GM12864 (cell line): ENCODE data around the gene BASP1.
"Not testable (repeated sequence)": the region's sequence is repeated elsewhere in the genome, so short reads cannot be mapped to it uniquely, and the experiment has no call there.

Source experiments
- DNase-seq: peaks from one replicate; pipeline ENCODE4 v3.0.0-alpha.2; 2011; ENCODE audit warnings: low read depth
- H3K4me3 ChIP-seq: 2 replicates; pipeline ENCODE4 v1.5.1; 2011; ENCODE audit warnings: mild to moderate bottlenecking, low read depth, low read length, control low read depth
- CTCF ChIP-seq: IDR thresholded peaks from 2 replicates; pipeline ENCODE4 v1.5.1; 2011; ENCODE audit warnings: low read depth, mild to moderate bottlenecking, moderate library complexity, low read length, control low read depth, inconsistent platforms; ENCODE audit errors: missing control alignments

Gene BASP1

DNA sequence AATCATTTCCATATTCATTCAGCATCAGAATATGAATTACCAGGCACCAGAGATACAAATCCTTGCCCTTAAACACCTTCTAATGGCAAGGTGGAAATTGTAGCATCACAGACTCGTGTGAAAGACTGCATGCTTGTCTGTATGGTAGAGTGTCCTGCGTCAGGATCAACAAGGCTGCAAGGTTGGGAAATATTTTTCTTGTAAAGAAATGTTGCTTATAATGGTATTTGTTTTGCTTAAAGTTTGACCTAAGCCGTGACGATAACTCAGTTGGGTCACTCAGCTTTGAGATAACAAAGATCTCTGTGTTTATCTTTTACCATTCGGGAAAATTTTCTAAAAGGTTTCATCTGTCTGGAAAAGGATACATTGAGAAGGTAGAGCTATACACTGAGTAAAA lies 87.6 kb downstream of the BASP1 start:
- no peak for TF ChIP-seq CTCF
- H3K4me3 ChIP-seq: no peak overlapping the region

GRCh38 chr5:17305964-17306725 lies 88.7 kb downstream of the BASP1 start:
- no peak overlapping the region for H3K4me3 ChIP-seq
- no peak for DNase-seq
- no peak for TF ChIP-seq CTCF

More for the DNA sequence above, 87.6 kb downstream of the BASP1 start:
- DNase-seq: no peak

GRCh38 chr5:17306726-17307091 lies 89.3 kb downstream of the BASP1 start:
- no peak for TF ChIP-seq CTCF
- DNase-seq: no peak
- no peak overlapping the region for H3K4me3 ChIP-seq

DNA sequence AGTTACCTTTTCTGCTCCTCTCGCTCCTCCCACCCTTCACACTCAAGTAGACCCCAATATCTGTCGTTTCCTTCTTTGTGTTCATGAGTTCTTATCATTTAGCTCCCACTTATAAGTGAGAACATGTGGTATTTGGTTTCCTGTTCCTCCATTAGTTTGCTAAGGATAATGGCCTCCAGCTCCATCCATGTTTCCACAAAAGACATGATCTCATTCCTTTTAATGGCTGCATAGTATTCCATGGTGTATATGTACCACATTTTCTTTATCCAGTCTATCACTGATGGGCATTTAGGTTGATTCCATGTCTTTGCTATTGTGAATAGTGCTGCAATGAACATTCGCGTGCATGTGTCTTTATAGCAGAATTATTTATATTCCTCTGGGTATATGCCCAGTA lies 90.0 kb downstream of the BASP1 start:
- H3K4me3 ChIP-seq, DNase-seq: not testable (repeated sequence)

GRCh38 chr5:17308326-17309065 lies 91.1 kb downstream of the BASP1 start:
- no peak for DNase-seq
- no peak overlapping the region for H3K4me3 ChIP-seq
- TF ChIP-seq CTCF: no peak

DNA sequence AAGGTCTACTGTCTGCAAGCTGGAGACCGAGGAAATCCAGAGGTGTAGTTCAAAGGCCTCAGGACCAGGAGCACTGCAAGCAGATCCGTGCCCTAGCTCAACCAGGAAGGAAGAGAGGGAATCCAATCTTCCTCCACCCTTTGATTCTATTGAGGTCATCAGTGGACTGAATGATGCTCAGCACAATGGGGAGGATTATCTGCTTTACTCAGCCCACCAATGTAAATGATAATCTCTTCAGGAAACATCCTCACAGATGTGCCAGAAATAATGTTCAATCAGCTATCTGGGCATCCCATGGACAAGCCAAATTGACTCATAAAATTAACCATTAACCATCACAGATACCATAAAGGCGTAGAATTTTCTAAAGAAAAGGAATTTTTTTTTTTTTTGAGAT lies 92.0 kb downstream of the BASP1 start:
- H3K4me3 ChIP-seq: no peak overlapping the region
- TF ChIP-seq CTCF: no peak
- no peak for DNase-seq

- DNase-seq, H3K4me3 ChIP-seq: not testable (repeated sequence)
Observed at GRCh38 chr5:17310502-17310901, 93.1 kb downstream of the BASP1 start.

GRCh38 chr5:17311811-17312210 lies 94.4 kb downstream of the BASP1 start:
- not testable (repeated sequence) for H3K4me3 ChIP-seq, DNase-seq
